Motor neuron (in vitro differentiated cells): ENCODE data around the gene POLG. TPM values are rescaled to one million over a fixed set of nuclear protein-coding genes. Genes with fewer than 3 reads are reported as not detected.
"Not testable (repeated sequence)": the region's sequence is repeated elsewhere in the genome, so short reads cannot be mapped to it uniquely, and the experiment has no call there.

Experiments used
- ATAC-seq, 8 experiments: fragments of 200-7000 bp; cut with Tn5 transposase; replicated peaks in 6 of 8; 2 replicates each; pipeline ENCODE4 v1.8.0; 2021; ENCODE audit warnings: mild to moderate bottlenecking in 8 of 8, moderate library complexity in 8 of 8
- H3K27ac ChIP-seq, 2 donors: fragments of 250-450 bp; sonication (Bioruptor Pico); 2 replicates each; pipeline ENCODE4 v1.9.0; 2021; ENCODE audit warnings: antibody characterized with exemption in 2 of 2, mild to moderate bottlenecking in 2 of 2, moderate library complexity in 1 of 2
- H3K4me1 ChIP-seq, 2 donors: fragments of 250-450 bp; sonication (Bioruptor Pico); replicated peaks in 1 of 2; 2 replicates each; pipeline ENCODE4 v1.6.1; 2021; ENCODE audit warnings: antibody characterized with exemption in 2 of 2, mild to moderate bottlenecking in 2 of 2, moderate library complexity in 1 of 2
- H3K4me3 ChIP-seq, 5 donors: fragments of 250-450 bp; sonication (Bioruptor Pico); 2 replicates each; pipeline ENCODE4 v1.9.0; 2021; ENCODE audit warnings: antibody characterized with exemption in 5 of 5, mild to moderate bottlenecking in 5 of 5, moderate library complexity in 4 of 5
- WGBS, 10 experiments: fragments of 450-650 bp; shearing (Covaris generic); methylation state at CpG; one replicate each; pipeline ENCODE4 v1.0.0; 2022; 5-methylcytosine and 5-hydroxymethylcytosine counted together
- in situ Hi-C, 9 experiments: fragments of 400-800 bp; cut with MboI; loops; one replicate each; pipeline ENCODE4 v1.15.0; 2021; ENCODE audit warnings: low sequenced_read_pairs in 9 of 9, low pct_unique_long_range_greater_than_20kb in 2 of 9; ENCODE audit not compliant: unreplicated experiment in 9 of 9
- total RNA-seq, 8 experiments: library from RNA; unstranded; fragments of 300-600 nt; gene quantifications; 2 replicates each; pipeline versions ENCODE4 v1.2.3 to v1.2.4, GENCODE V29; 2022

POLG gene
- total RNA-seq, 8 experiments from 2014 or later, result 15.6 to 55.0 (median 23.4) TPM

- no peak for ATAC-seq
- no peak overlapping the region for H3K27ac ChIP-seq
- in situ Hi-C loops, result no loop called here
- 45 to 100% (median 86%) methylated on average over 1 to 2 of the region's 2 CpGs; no CpG with 5 or more reads in 2 of the 10 experiments for WGBS, 10 experiments
- no peak overlapping the region for H3K4me3 ChIP-seq
- no peaks in the 10 kb centered on the region for H3K4me1 ChIP-seq
Observed at GRCh38 chr15:89303986-89304385, 30.6 kb downstream of the POLG start.

GRCh38 chr15:89301304-89302089, 33.1 kb downstream of the POLG start:
- Histone ChIP-seq H3K27ac (no peak overlapping the region), H3K4me1 (no peaks in the 10 kb centered on the region), H3K4me3 (no peak overlapping the region)
- WGBS, 10 experiments, result 65 to 97% (median 90%) methylated on average over 1 to 5 of the region's 5 CpGs
- in situ Hi-C loops, result no loop called here
- no peak for ATAC-seq

GRCh38 chr15:89299896-89300295, 34.7 kb downstream of the POLG start:
- Histone ChIP-seq H3K27ac (no peak overlapping the region), H3K4me1 (no peaks in the 10 kb centered on the region), H3K4me3 (no peak overlapping the region)
- peak in 3 of 8 experiments; percentile 77 to 88 (median 78) for ATAC-seq
- in situ Hi-C loops, result no loop called here

- ATAC-seq, result no peak
- no peak overlapping the region for H3K27ac ChIP-seq
- no peaks in the 10 kb centered on the region for H3K4me1 ChIP-seq
- 92 to 100% (median 94%) methylated on average over 1 to 2 of the region's 2 CpGs; no CpG with 5 or more reads in 2 of the 10 experiments for WGBS, 10 experiments
- in situ Hi-C loops, result no loop called here
- no peak overlapping the region for H3K4me3 ChIP-seq
Observed at GRCh38 chr15:89293012-89293411, 41.6 kb downstream of the POLG start.

GRCh38 chr15:89291934-89292438, 42.6 kb downstream of the POLG start:
- WGBS, 10 experiments, result 83 to 100% (median 94%) methylated on average over 1 to 2 of the region's 2 CpGs; no CpG with 5 or more reads in 2 of the 10 experiments
- no peaks in the 10 kb centered on the region for H3K4me1 ChIP-seq
- no peak for ATAC-seq
- no peak overlapping the region for H3K4me3 ChIP-seq
- no peak overlapping the region for H3K27ac ChIP-seq
- in situ Hi-C loops, result no loop called here

GRCh38 chr15:89283201-89283600, 51.4 kb downstream of the POLG start:
- no peak for ATAC-seq
- H3K4me1 ChIP-seq, result no peaks in the 10 kb centered on the region
- no peak overlapping the region for H3K4me3 ChIP-seq
- 0 to 100% (median 93%) methylated on average over 1 to 4 of the region's 4 CpGs; no CpG with 5 or more reads in 3 of the 10 experiments for WGBS, 10 experiments
- H3K27ac ChIP-seq, result no peak overlapping the region
- in situ Hi-C loops, result no loop called here

- WGBS, 10 experiments, result 90 to 100% (median 98%) methylated on average over 1 to 4 of the region's 4 CpGs
- Histone ChIP-seq H3K4me1 (no peaks in the 10 kb centered on the region), H3K27ac (no peak overlapping the region), H3K4me3 (no peak overlapping the region)
- ATAC-seq, result no peak
- in situ Hi-C loops, result no loop called here
Observed at GRCh38 chr15:89282631-89283030, 52.0 kb downstream of the POLG start.

GRCh38 chr15:89278307-89278706, 56.3 kb downstream of the POLG start:
- ATAC-seq, result no peak
- H3K4me3 ChIP-seq, result no peak overlapping the region
- in situ Hi-C loops, result no loop called here
- no peak overlapping the region for H3K27ac ChIP-seq
- no peaks in the 10 kb centered on the region for H3K4me1 ChIP-seq
- WGBS, 10 experiments, result 0 to 100% (median 69%) methylated on average over 1 of the region's 1 CpG; no CpG with 5 or more reads in 2 of the 10 experiments

- ATAC-seq, in situ Hi-C loops, H3K27ac ChIP-seq, H3K4me1 ChIP-seq, H3K4me3 ChIP-seq: not testable (repeated sequence)
- 95 to 100% (median 100%) methylated on average over 1 to 4 of the region's 4 CpGs; no CpG with 5 or more reads in 3 of the 10 experiments for WGBS, 10 experiments
Observed at GRCh38 chr15:89277281-89277680, 57.3 kb downstream of the POLG start.

Other genes with a start within 250 kb of the POLG start
- 10 to 100 TPM in 7 of 8 experiments, 1 to 10 TPM in 1; 9.9 to 35.4 (median 16.8) TPM for gene ABHD2, start 246.4 kb downstream of the POLG start, total RNA-seq
- gene RLBP1, start 113.2 kb downstream of the POLG start, total RNA-seq, result under 1 TPM in 4 of 8 experiments, not detected in 4; 0.27 to 0.76 (median 0.40) TPM
- 10 to 100 TPM in 3 of 8 experiments, 1 to 10 TPM in 5; 2.3 to 62.2 (median 5.7) TPM for gene FANCI, start 90.8 kb downstream of the POLG start, total RNA-seq
- gene RHCG, start 161.8 kb upstream of the POLG start, total RNA-seq, result 1 to 10 TPM in 1 of 8 experiments, under 1 TPM in 2, not detected in 5; 0.11 to 6.1 (median 0.76) TPM
- gene TICRR, start 240.6 kb upstream of the POLG start, total RNA-seq, result 10 to 100 TPM in 2 of 8 experiments, 1 to 10 TPM in 4, under 1 TPM in 2; 0.51 to 12.6 (median 1.5) TPM